GM23338 (cell line): ENCODE results near the gene ADAD2. TPM values are rescaled to one million over a fixed set of nuclear protein-coding genes. Genes with fewer than 3 reads are reported as not detected.

Experiments used
- ATAC-seq: fragments of 200-7000 bp; cut with Tn5 transposase; 3 replicates; pipeline ENCODE4 v1.9.1; 2020
- DNase-seq: peaks from one replicate; pipeline ENCODE4 v3.0.0-alpha.2; 2015; ENCODE audit warnings: low spot score
- H2AFZ ChIP-seq: fragments of 200-600 bp; sonication (generic); 2 replicates; pipeline ENCODE4 v1.8.0; 2016; ENCODE audit warnings: antibody characterized with exemption, mild to moderate bottlenecking, moderate library complexity
- H3F3A ChIP-seq: fragments of 200-600 bp; sonication (generic); replicated peaks from 2 replicates; pipeline ENCODE4 v1.8.0; 2017; ENCODE audit warnings: antibody characterized with exemption, mixed run types, low read depth
- H3K27ac ChIP-seq: fragments of 200-600 bp; sonication (generic); 2 replicates; pipeline ENCODE4 v1.6.1; 2016; ENCODE audit warnings: low read depth
- H3K27me3 ChIP-seq: fragments of 200-600 bp; sonication (generic); 2 replicates; pipeline ENCODE4 v1.8.0; 2016; ENCODE audit warnings: mild to moderate bottlenecking, mixed run types, moderate library complexity; ENCODE audit not compliant: insufficient read depth
- H3K36me3 ChIP-seq: fragments of 200-600 bp; sonication (generic); 2 replicates; pipeline ENCODE4 v1.8.0; 2016; ENCODE audit warnings: mild to moderate bottlenecking; ENCODE audit not compliant: insufficient read depth
- H3K4me1 ChIP-seq: fragments of 200-600 bp; sonication (generic); 2 replicates; pipeline ENCODE4 v1.8.0; 2016; ENCODE audit warnings: mild to moderate bottlenecking, moderate library complexity; ENCODE audit not compliant: insufficient read depth
- H3K4me2 ChIP-seq: fragments of 200-600 bp; sonication (generic); 2 replicates; pipeline ENCODE4 v1.7.1; 2017; ENCODE audit warnings: mixed run types
- H3K4me3 ChIP-seq: fragments of 200-600 bp; sonication (generic); 2 replicates; pipeline ENCODE4 v1.6.1; 2016; ENCODE audit warnings: mixed run types
- H3K79me2 ChIP-seq: fragments of 200-600 bp; sonication (generic); replicated peaks from 2 replicates; pipeline ENCODE4 v1.8.0; 2017; ENCODE audit warnings: mild to moderate bottlenecking; ENCODE audit not compliant: insufficient read depth
- H3K9me2 ChIP-seq: fragments of 200-600 bp; sonication (generic); 2 replicates; pipeline ENCODE4 v1.8.0; 2017; ENCODE audit not compliant: insufficient read depth
- H4K20me1 ChIP-seq: fragments of 200-600 bp; sonication (generic); replicated peaks from 2 replicates; pipeline ENCODE4 v1.8.0; 2017; ENCODE audit warnings: mild to moderate bottlenecking; ENCODE audit not compliant: insufficient read depth
- H3K27ac Mint-ChIP-seq: 2 replicates; pipeline ENCODE4 v1.8.0; 2020; ENCODE audit warnings: inconsistent platforms, mild to moderate bottlenecking, moderate library complexity, mixed read lengths
- H3K27me3 Mint-ChIP-seq: 3 replicates; pipeline ENCODE4 v1.8.0; 2022; ENCODE audit warnings: low read depth, mild to moderate bottlenecking, moderate library complexity, mixed read lengths, inconsistent platforms; ENCODE audit not compliant: insufficient read depth, poor library complexity
- H3K36me3 Mint-ChIP-seq: 3 replicates; pipeline ENCODE4 v1.8.0; 2021; ENCODE audit warnings: low read depth, mild to moderate bottlenecking, inconsistent platforms, moderate library complexity, mixed read lengths
- H3K4me1 Mint-ChIP-seq: 3 replicates; pipeline ENCODE4 v1.8.0; 2020; ENCODE audit warnings: mild to moderate bottlenecking, inconsistent platforms, mixed read lengths
- H3K4me3 Mint-ChIP-seq: 3 replicates; pipeline ENCODE4 v1.8.0; 2021; ENCODE audit warnings: moderate library complexity, mild to moderate bottlenecking, inconsistent platforms, mixed read lengths
- H3K9me3 Mint-ChIP-seq: 3 replicates; pipeline ENCODE4 v1.8.0; 2020; ENCODE audit warnings: moderate library complexity, mild to moderate bottlenecking, inconsistent platforms, mixed read lengths
- CREB1 ChIP-seq: fragments of 250-450 bp; sonication (Bioruptor Pico); IDR thresholded peaks from 2 replicates; pipeline ENCODE4 v1.5.0; 2020; ENCODE audit warnings: low read depth, mild to moderate bottlenecking, moderate library complexity
- ETS1 ChIP-seq: IDR thresholded peaks from 2 replicates; pipeline ENCODE4 v1.6.1; 2016; ENCODE audit warnings: antibody characterized with exemption
- EZH2 ChIP-seq: fragments of 200-600 bp; sonication (generic); IDR thresholded peaks from one replicate; pipeline ENCODE4 v1.8.0; 2017; ENCODE audit warnings: antibody characterized with exemption, mild to moderate bottlenecking, low read depth; ENCODE audit not compliant: unreplicated experiment
- EZH2phosphoT487 ChIP-seq: fragments of 200-600 bp; sonication (generic); IDR thresholded peaks from one replicate; pipeline ENCODE4 v1.8.1; 2018; ENCODE audit warnings: antibody characterized with exemption; ENCODE audit not compliant: unreplicated experiment
- JUNB ChIP-seq: IDR thresholded peaks from one replicate; pipeline ENCODE4 v1.6.1; 2016; ENCODE audit warnings: antibody characterized with exemption; ENCODE audit not compliant: unreplicated experiment
- NANOG ChIP-seq: IDR thresholded peaks from 2 replicates; pipeline ENCODE4 v1.6.1; 2016; ENCODE audit warnings: antibody characterized with exemption, borderline replicate concordance
- POLR2AphosphoS5 ChIP-seq: IDR thresholded peaks from 2 replicates; pipeline ENCODE4 v1.6.1; 2016; ENCODE audit warnings: antibody characterized with exemption, low read depth
- REST ChIP-seq: IDR thresholded peaks from one replicate; pipeline ENCODE4 v1.6.1; 2018; ENCODE audit warnings: antibody characterized with exemption; ENCODE audit not compliant: unreplicated experiment
- STAT1 ChIP-seq: IDR thresholded peaks from one replicate; pipeline ENCODE4 v1.6.1; 2016; ENCODE audit warnings: antibody characterized with exemption; ENCODE audit not compliant: unreplicated experiment
- ZNF114 ChIP-seq: fragments of 250-450 bp; sonication (Bioruptor Pico); IDR thresholded peaks from 2 replicates; pipeline ENCODE4 v1.5.0; 2020; ENCODE audit warnings: mild to moderate bottlenecking, moderate library complexity
- ZNF331 ChIP-seq: fragments of 250-450 bp; sonication (Bioruptor Pico); IDR thresholded peaks from 2 replicates; pipeline ENCODE4 v1.5.0; 2020; ENCODE audit warnings: low read depth, mild to moderate bottlenecking, moderate library complexity
- ZNF462 ChIP-seq: fragments of 250-450 bp; sonication (Bioruptor Pico); IDR thresholded peaks from 2 replicates; pipeline ENCODE4 v1.5.0; 2020; ENCODE audit warnings: mild to moderate bottlenecking, moderate library complexity
- polyA plus RNA-seq: library from polyadenylated mRNA; unstranded; fragments of >200 nt; fragmentation: Nextera tagmentation; extraction: Ambion mirVana; gene quantifications from 2 replicates; pipeline ENCODE4 v1.2.1, GENCODE V29; 2016
- total RNA-seq: library from RNA; depleted of rRNA; stranded (reverse); fragments of >200 nt; shearing (Covaris generic); gene quantifications from 2 replicates; pipeline ENCODE4 v1.2.3, GENCODE V29; 2014
- TF ChIP-seq, protein P1 (sequence below), 2 experiments: fragments of 200-600 bp in 1 of 2; sonication (generic) in 1 of 2; conservative IDR thresholded peaks; 2 replicates each; pipeline versions ENCODE4 v1.5.1 to v1.6.1; 2016 to 2017; ENCODE audit warnings: antibody characterized with exemption in 2 of 2, low read depth in 2 of 2, mild to moderate bottlenecking in 2 of 2, moderate library complexity in 1 of 2

ADAD2 gene
- total and polyA plus RNA-seq, 2 experiments from 2014 or later, result 1.6 to 4.5 TPM

- TF ChIP-seq JUNB (no peak), ZNF462 (CRISPR knock-in tag) (no peak), EZH2phosphoT487 (no peak), ETS1 (no peak), REST (no peak), STAT1 (no peak), NANOG (no peak), ZNF331 (CRISPR knock-in tag) (no peak), ZNF114 (no peak), EZH2 (no peak), POLR2AphosphoS5 (no peak), CREB1 (no peak)
- TF ChIP-seq, protein P1, sequence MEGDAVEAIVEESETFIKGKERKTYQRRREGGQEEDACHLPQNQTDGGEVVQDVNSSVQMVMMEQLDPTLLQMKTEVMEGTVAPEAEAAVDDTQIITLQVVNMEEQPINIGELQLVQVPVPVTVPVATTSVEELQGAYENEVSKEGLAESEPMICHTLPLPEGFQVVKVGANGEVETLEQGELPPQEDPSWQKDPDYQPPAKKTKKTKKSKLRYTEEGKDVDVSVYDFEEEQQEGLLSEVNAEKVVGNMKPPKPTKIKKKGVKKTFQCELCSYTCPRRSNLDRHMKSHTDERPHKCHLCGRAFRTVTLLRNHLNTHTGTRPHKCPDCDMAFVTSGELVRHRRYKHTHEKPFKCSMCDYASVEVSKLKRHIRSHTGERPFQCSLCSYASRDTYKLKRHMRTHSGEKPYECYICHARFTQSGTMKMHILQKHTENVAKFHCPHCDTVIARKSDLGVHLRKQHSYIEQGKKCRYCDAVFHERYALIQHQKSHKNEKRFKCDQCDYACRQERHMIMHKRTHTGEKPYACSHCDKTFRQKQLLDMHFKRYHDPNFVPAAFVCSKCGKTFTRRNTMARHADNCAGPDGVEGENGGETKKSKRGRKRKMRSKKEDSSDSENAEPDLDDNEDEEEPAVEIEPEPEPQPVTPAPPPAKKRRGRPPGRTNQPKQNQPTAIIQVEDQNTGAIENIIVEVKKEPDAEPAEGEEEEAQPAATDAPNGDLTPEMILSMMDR (conservative IDR thresholded peaks at IDR 0.05; ENCODE audit: low read depth in 2 of 2), result no peak
- H3K4me3 ChIP-seq, result no peak overlapping the region
- H3K27ac ChIP-seq, result no peak overlapping the region
- no peaks in the 10 kb centered on the region for H3K9me2 ChIP-seq
- peaks cover 22% of the 10 kb centered on the region for H3K4me1 Mint-ChIP-seq
- no peaks in the 10 kb centered on the region for H3K79me2 ChIP-seq
- H4K20me1 ChIP-seq, result no peaks in the 10 kb centered on the region
- DNase-seq (no peak), ATAC-seq (no peak)
- no peaks in the 10 kb centered on the region for H3K9me3 Mint-ChIP-seq
- no peak overlapping the region for H3K27ac Mint-ChIP-seq
- no peak overlapping the region for H3K4me3 Mint-ChIP-seq
- no peaks in the 10 kb centered on the region for H3K4me1 ChIP-seq
- H3K4me2 ChIP-seq, result no peak overlapping the region
- H2AFZ ChIP-seq, result 0 out of 2 replicates have a peak overlapping the region, but pooled peaks have one; percentile 43
- no peaks in the 10 kb centered on the region for H3K36me3 ChIP-seq
- H3F3A ChIP-seq, result no peaks in the 10 kb centered on the region
- peaks cover 12% of the 10 kb centered on the region for H3K27me3 Mint-ChIP-seq
- H3K36me3 Mint-ChIP-seq, result no peaks in the 10 kb centered on the region
- no peaks in the 10 kb centered on the region for H3K27me3 ChIP-seq
These were observed 4.5 kb downstream of the ADAD2 start for GRCh38 chr16:84195201-84196093.
